ENCODE results near the gene MCRIP2. TPM values are rescaled to one million over a fixed set of nuclear protein-coding genes. Genes with fewer than 3 reads are reported as not detected.
A peak's percentile ranks its signal among the peaks of the same experiment; 100 is the strongest.

The MCRIP2 gene
- total RNA-seq (10.5 TPM), polyA plus RNA-seq (10 to 100 TPM; 18.0 to 23.1 (median 18.4) TPM)

GRCh38 chr16:641326-642188 lies at the start of gene MCRIP2:
MCRIP2 (plus strand) TSS chr16:641828; CDS start chr16:641992, 164 bp downstream.
- ATAC-seq (ENCODE audit: low read depth in 2 of 2) (peak; percentile 13 to 22), DNase-seq (peak; percentile 51 to 72 (median 58))
- Histone ChIP-seq H3K36me3 (ENCODE audit: control insufficient read depth, insufficient read depth, low read length) (no peaks in the 10 kb centered on the region), H3K4me1 (ENCODE audit: control insufficient read depth, insufficient read depth, low read length, poor library complexity, severe bottlenecking) (peaks cover 22% of the 10 kb centered on the region), H3K27me3 (ENCODE audit: control insufficient read depth, insufficient read depth, low read length) (no peaks in the 10 kb centered on the region), H3K27ac (ENCODE audit: insufficient read depth, low read length, poor library complexity, severe bottlenecking) (peak within 1 kb of the TSS; percentile 14), H3K9me3 (ENCODE audit: control insufficient read depth in 2 of 2, low read length in 2 of 2) (peaks cover 0 to 4% of the 10 kb centered on the region in 2 experiments), H3K4me3 (ENCODE audit: low read depth, low read length) (no peak within 1 kb of the TSS)
- Mint-ChIP-seq H3K4me3 (peak within 1 kb of the TSS in 3 of 4 donors; percentile 59 to 82 (median 76)), H3K36me3 (no peaks in the 10 kb centered on the region), H3K9me3 (peaks cover 0 to 2% (median 0%) of the 10 kb centered on the region in 7 donors), H3K4me1 (peaks cover 0 to 24% (median 2%) of the 10 kb centered on the region in 4 donors), H3K27me3 (peaks cover 4% of the 10 kb centered on the region), H3K27ac (no peak within 1 kb of the TSS)

- Mint-ChIP-seq H3K9me3 (peaks cover 0 to 2% (median 0%) of the 10 kb centered on the region in 7 donors), H3K27ac (no peak overlapping the region), H3K4me3 (peak overlapping the region; percentile 88 to 93 (median 90)), H3K4me1 (peaks cover 0 to 66% (median 21%) of the 10 kb centered on the region in 4 donors), H3K36me3 (peaks cover 10% of the 10 kb centered on the region), H3K27me3 (peaks cover 6% of the 10 kb centered on the region)
- Histone ChIP-seq H3K4me1 (ENCODE audit: control insufficient read depth, insufficient read depth, low read length, poor library complexity, severe bottlenecking) (peaks cover 33% of the 10 kb centered on the region), H3K27ac (ENCODE audit: insufficient read depth, low read length, poor library complexity, severe bottlenecking) (no peak overlapping the region), H3K36me3 (ENCODE audit: control insufficient read depth, insufficient read depth, low read length) (no peaks in the 10 kb centered on the region), H3K9me3 (ENCODE audit: control insufficient read depth in 2 of 2, low read length in 2 of 2) (no peaks in the 10 kb centered on the region), H3K27me3 (ENCODE audit: control insufficient read depth, insufficient read depth, low read length) (no peaks in the 10 kb centered on the region), H3K4me3 (ENCODE audit: low read depth, low read length) (no peak overlapping the region)
- DNase-seq: no peak
- no peak for ATAC-seq (ENCODE audit: low read depth in 2 of 2)
These were observed 49.6 kb upstream of the MCRIP2 start for GRCh38 chr16:591892-592517.

- Mint-ChIP-seq H3K4me1 (peaks cover 0 to 62% (median 21%) of the 10 kb centered on the region in 4 donors), H3K36me3 (peaks cover 12% of the 10 kb centered on the region), H3K27ac (peak overlapping the region in 1 of 3 donors; percentile 35), H3K9me3 (peaks cover 0 to 2% (median 0%) of the 10 kb centered on the region in 7 donors), H3K27me3 (peaks cover 6% of the 10 kb centered on the region), H3K4me3 (peak overlapping the region in 1 of 4 donors; percentile 19)
- H3K9me3 ChIP-seq (ENCODE audit: control insufficient read depth in 2 of 2, low read length in 2 of 2): no peaks in the 10 kb centered on the region
- H3K4me3 ChIP-seq (ENCODE audit: low read depth, low read length): no peak overlapping the region
- peaks cover 27% of the 10 kb centered on the region for H3K4me1 ChIP-seq (ENCODE audit: control insufficient read depth, insufficient read depth, low read length, poor library complexity, severe bottlenecking)
- H3K36me3 ChIP-seq (ENCODE audit: control insufficient read depth, insufficient read depth, low read length): no peaks in the 10 kb centered on the region
- DNase-seq (no peak), ATAC-seq (ENCODE audit: low read depth in 2 of 2) (no peak)
- H3K27me3 ChIP-seq (ENCODE audit: control insufficient read depth, insufficient read depth, low read length): no peaks in the 10 kb centered on the region
- no peak overlapping the region for H3K27ac ChIP-seq (ENCODE audit: insufficient read depth, low read length, poor library complexity, severe bottlenecking)
These were observed 48.9 kb upstream of the MCRIP2 start for GRCh38 chr16:592518-593306.

GRCh38 chr16:593406-593805 lies 48.2 kb upstream of the MCRIP2 start:
- peaks cover 0 to 2% (median 0%) of the 10 kb centered on the region in 7 donors for H3K9me3 Mint-ChIP-seq
- H3K27ac ChIP-seq (ENCODE audit: insufficient read depth, low read length, poor library complexity, severe bottlenecking): no peak overlapping the region
- peak overlapping the region in 3 of 4 donors; percentile 11 to 74 (median 33) for H3K4me3 Mint-ChIP-seq
- peaks cover 12% of the 10 kb centered on the region for H3K36me3 Mint-ChIP-seq
- H3K27me3 Mint-ChIP-seq: peaks cover 6% of the 10 kb centered on the region
- H3K27me3 ChIP-seq (ENCODE audit: control insufficient read depth, insufficient read depth, low read length): no peaks in the 10 kb centered on the region
- peaks cover 20% of the 10 kb centered on the region for H3K4me1 ChIP-seq (ENCODE audit: control insufficient read depth, insufficient read depth, low read length, poor library complexity, severe bottlenecking)
- peaks cover 0 to 57% (median 21%) of the 10 kb centered on the region in 4 donors for H3K4me1 Mint-ChIP-seq
- no peaks in the 10 kb centered on the region for H3K9me3 ChIP-seq (ENCODE audit: control insufficient read depth in 2 of 2, low read length in 2 of 2)
- peak overlapping the region; percentile 33 to 62 (median 35) for H3K27ac Mint-ChIP-seq
- DNase-seq: no peak
- no peak for ATAC-seq (ENCODE audit: low read depth in 2 of 2)
- H3K4me3 ChIP-seq (ENCODE audit: low read depth, low read length): no peak overlapping the region
- H3K36me3 ChIP-seq (ENCODE audit: control insufficient read depth, insufficient read depth, low read length): no peaks in the 10 kb centered on the region

- no peaks in the 10 kb centered on the region for H3K36me3 ChIP-seq (ENCODE audit: control insufficient read depth, insufficient read depth, low read length)
- DNase-seq: no peak
- H3K27me3 Mint-ChIP-seq: peaks cover 6% of the 10 kb centered on the region
- no peak overlapping the region for H3K4me3 ChIP-seq (ENCODE audit: low read depth, low read length)
- peaks cover 16% of the 10 kb centered on the region for H3K4me1 ChIP-seq (ENCODE audit: control insufficient read depth, insufficient read depth, low read length, poor library complexity, severe bottlenecking)
- H3K27me3 ChIP-seq (ENCODE audit: control insufficient read depth, insufficient read depth, low read length): no peaks in the 10 kb centered on the region
- peaks cover 12% of the 10 kb centered on the region for H3K36me3 Mint-ChIP-seq
- peaks cover 0 to 2% (median 0%) of the 10 kb centered on the region in 7 donors for H3K9me3 Mint-ChIP-seq
- H3K4me1 Mint-ChIP-seq: peaks cover 0 to 54% (median 21%) of the 10 kb centered on the region in 4 donors
- H3K4me3 Mint-ChIP-seq: peak overlapping the region; percentile 11 to 75 (median 54)
- peak overlapping the region; percentile 33 to 62 (median 35) for H3K27ac Mint-ChIP-seq
- no peak overlapping the region for H3K27ac ChIP-seq (ENCODE audit: insufficient read depth, low read length, poor library complexity, severe bottlenecking)
- no peak for ATAC-seq (ENCODE audit: low read depth in 2 of 2)
- H3K9me3 ChIP-seq (ENCODE audit: control insufficient read depth in 2 of 2, low read length in 2 of 2): no peaks in the 10 kb centered on the region
These were observed 47.8 kb upstream of the MCRIP2 start for GRCh38 chr16:593807-594206.

GRCh38 chr16:595094-595528 lies 46.5 kb upstream of the MCRIP2 start:
- Mint-ChIP-seq H3K36me3 (peaks cover 12% of the 10 kb centered on the region), H3K27me3 (no peaks in the 10 kb centered on the region), H3K4me3 (no peak overlapping the region), H3K4me1 (peaks cover 0 to 51% (median 17%) of the 10 kb centered on the region in 4 donors), H3K9me3 (peaks cover 0 to 2% (median 0%) of the 10 kb centered on the region in 7 donors), H3K27ac (no peak overlapping the region)
- H3K36me3 ChIP-seq (ENCODE audit: control insufficient read depth, insufficient read depth, low read length): no peaks in the 10 kb centered on the region
- H3K27me3 ChIP-seq (ENCODE audit: control insufficient read depth, insufficient read depth, low read length): no peaks in the 10 kb centered on the region
- peaks cover 16% of the 10 kb centered on the region for H3K4me1 ChIP-seq (ENCODE audit: control insufficient read depth, insufficient read depth, low read length, poor library complexity, severe bottlenecking)
- DNase-seq (no peak), ATAC-seq (ENCODE audit: low read depth in 2 of 2) (no peak)
- H3K9me3 ChIP-seq (ENCODE audit: control insufficient read depth in 2 of 2, low read length in 2 of 2): no peaks in the 10 kb centered on the region
- no peak overlapping the region for H3K4me3 ChIP-seq (ENCODE audit: low read depth, low read length)
- no peak overlapping the region for H3K27ac ChIP-seq (ENCODE audit: insufficient read depth, low read length, poor library complexity, severe bottlenecking)
